Panc1 (cell line): Measurements from ENCODE around the gene KATNAL1.

Experiments
- POLR2AphosphoS5 ChIP-seq: IDR thresholded peaks from 2 replicates; pipeline ENCODE4 v1.6.1; 2012; ENCODE audit warnings: mild to moderate bottlenecking, low read depth, low read length, moderate library complexity
- TF ChIP-seq, protein P1 (sequence below): fragments of 450-650 bp; IDR thresholded peaks from 2 replicates; pipeline ENCODE4 v1.5.1; 2017; ENCODE audit warnings: mild to moderate bottlenecking

DNA sequence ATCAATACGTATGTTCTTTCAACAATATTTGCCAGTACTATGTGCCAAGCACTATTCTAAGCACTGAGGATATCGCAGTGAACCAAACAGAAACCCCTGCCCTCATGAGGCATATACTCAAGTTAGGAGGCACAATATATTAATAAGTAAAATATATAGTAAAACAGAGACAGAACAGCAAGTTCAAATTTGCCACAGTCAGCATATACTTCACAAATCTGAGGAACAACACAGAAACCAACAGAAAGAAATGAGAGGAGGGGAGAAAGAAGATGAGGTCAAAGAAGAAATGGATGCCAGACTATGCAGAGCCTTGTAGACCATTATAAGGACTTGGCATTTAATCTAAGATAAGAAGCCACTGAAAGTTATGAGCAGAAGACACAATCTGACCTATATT lies 59.9 kb downstream of the KATNAL1 start:
- TF ChIP-seq POLR2AphosphoS5, result no peak
- TF ChIP-seq, protein P1, sequence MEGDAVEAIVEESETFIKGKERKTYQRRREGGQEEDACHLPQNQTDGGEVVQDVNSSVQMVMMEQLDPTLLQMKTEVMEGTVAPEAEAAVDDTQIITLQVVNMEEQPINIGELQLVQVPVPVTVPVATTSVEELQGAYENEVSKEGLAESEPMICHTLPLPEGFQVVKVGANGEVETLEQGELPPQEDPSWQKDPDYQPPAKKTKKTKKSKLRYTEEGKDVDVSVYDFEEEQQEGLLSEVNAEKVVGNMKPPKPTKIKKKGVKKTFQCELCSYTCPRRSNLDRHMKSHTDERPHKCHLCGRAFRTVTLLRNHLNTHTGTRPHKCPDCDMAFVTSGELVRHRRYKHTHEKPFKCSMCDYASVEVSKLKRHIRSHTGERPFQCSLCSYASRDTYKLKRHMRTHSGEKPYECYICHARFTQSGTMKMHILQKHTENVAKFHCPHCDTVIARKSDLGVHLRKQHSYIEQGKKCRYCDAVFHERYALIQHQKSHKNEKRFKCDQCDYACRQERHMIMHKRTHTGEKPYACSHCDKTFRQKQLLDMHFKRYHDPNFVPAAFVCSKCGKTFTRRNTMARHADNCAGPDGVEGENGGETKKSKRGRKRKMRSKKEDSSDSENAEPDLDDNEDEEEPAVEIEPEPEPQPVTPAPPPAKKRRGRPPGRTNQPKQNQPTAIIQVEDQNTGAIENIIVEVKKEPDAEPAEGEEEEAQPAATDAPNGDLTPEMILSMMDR, result no peak
